Measurements from ENCODE around the gene SDCCAG8.

DNA sequence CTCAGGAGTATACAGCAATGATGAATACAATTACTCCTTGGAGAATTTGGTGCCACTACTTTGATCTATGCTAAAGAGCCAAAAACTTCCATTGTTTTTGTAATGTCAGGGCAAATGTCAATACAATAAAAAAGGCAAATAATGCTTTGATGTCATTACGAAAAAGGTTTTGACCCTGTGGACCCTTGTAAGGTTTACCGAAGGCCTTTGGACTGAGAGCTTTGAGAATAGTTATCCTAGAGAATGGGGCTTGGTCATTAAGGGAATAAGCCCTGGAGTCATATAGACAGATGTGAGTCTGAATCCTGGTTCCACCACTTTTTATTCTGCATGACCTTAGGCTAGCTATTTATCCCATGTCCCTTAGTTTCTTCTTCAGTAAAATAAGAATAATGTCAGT is 28.2 kb upstream of the SDCCAG8 start:
- TF ChIP-seq, protein P1, sequence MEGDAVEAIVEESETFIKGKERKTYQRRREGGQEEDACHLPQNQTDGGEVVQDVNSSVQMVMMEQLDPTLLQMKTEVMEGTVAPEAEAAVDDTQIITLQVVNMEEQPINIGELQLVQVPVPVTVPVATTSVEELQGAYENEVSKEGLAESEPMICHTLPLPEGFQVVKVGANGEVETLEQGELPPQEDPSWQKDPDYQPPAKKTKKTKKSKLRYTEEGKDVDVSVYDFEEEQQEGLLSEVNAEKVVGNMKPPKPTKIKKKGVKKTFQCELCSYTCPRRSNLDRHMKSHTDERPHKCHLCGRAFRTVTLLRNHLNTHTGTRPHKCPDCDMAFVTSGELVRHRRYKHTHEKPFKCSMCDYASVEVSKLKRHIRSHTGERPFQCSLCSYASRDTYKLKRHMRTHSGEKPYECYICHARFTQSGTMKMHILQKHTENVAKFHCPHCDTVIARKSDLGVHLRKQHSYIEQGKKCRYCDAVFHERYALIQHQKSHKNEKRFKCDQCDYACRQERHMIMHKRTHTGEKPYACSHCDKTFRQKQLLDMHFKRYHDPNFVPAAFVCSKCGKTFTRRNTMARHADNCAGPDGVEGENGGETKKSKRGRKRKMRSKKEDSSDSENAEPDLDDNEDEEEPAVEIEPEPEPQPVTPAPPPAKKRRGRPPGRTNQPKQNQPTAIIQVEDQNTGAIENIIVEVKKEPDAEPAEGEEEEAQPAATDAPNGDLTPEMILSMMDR (IDR thresholded peaks at IDR 0.05; ENCODE audit: control extremely low read depth in 1 of 3, insufficient read depth in 1 of 3, low read depth in 1 of 3, low read length in 3 of 3) = no peak
- TF ChIP-seq POLR2A (IDR thresholded peaks at IDR 0.05; ENCODE audit: control extremely low read depth in 1 of 2, low read depth in 2 of 2, low read length in 2 of 2) = no peak
- TF ChIP-seq ZNF274 (IDR thresholded peaks at IDR 0.05; ENCODE audit: borderline replicate concordance, extremely low read depth, low read length) = no peak
- TF ChIP-seq, protein P2, sequence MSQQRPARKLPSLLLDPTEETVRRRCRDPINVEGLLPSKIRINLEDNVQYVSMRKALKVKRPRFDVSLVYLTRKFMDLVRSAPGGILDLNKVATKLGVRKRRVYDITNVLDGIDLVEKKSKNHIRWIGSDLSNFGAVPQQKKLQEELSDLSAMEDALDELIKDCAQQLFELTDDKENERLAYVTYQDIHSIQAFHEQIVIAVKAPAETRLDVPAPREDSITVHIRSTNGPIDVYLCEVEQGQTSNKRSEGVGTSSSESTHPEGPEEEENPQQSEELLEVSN (IDR thresholded peaks at IDR 0.05) = no peak
- TF ChIP-seq CBX8 (IDR thresholded peaks at IDR 0.05; ENCODE audit: borderline replicate concordance, low read depth, low read length) = no peak
- no peak for TF ChIP-seq PHF8 (conservative IDR thresholded peaks at IDR 0.05; ENCODE audit: low read depth, low read length)

All from H1 (cell line).